ENCODE measurements around the gene AGAP2. TPM values are rescaled to one million over a fixed set of nuclear protein-coding genes. Genes with fewer than 3 reads are reported as not detected.

Gene AGAP2
- total RNA-seq, 2 experiments from 2014 or later, result 21.0 to 21.2 TPM

- DNase-seq, result peak in 1 of 14 experiments; percentile 22
- no peak overlapping the region for H3K27ac ChIP-seq (ENCODE audit: low read depth in 1 of 2, low read length in 2 of 2)
- POLR2A ChIA-PET, result interaction anchor here (1.4 to 2.8 kb wide), 3 partner anchors 10 to 21 kb away, joined by 4 to 14 read pairs (median 11); partner anchors contain the start of genes TSFM and TSPAN31
- CTCF ChIA-PET, result interaction anchor here (0.5 to 2.8 kb wide), 3 partner anchors 9 to 108 kb away, joined by 4 to 18 read pairs (median 5); partner anchors contain the start of gene TSFM
- peaks cover 32% of the 10 kb centered on the region for H3K4me1 ChIP-seq (ENCODE audit: insufficient read depth, low read length)
- H3K9me3 ChIP-seq (ENCODE audit: control insufficient read depth in 1 of 2, insufficient read depth in 1 of 2, low read length in 2 of 2), result peaks cover 0 to 10% of the 10 kb centered on the region in 2 experiments
- peaks cover 38% of the 10 kb centered on the region for H3K4me1 Mint-ChIP-seq (ENCODE audit: low read depth)
- intact Hi-C loops (cut with DNase I, micrococcal nuclease), result loop anchor here in 1 of 2 experiments (1.0 kb wide), 1 partner anchor 10 kb away; no protein-coding TSS in a partner anchor
- no peak overlapping the region for H3K27ac Mint-ChIP-seq
- H3K36me3 ChIP-seq (ENCODE audit: insufficient read depth, low read length), result peaks cover 9% of the 10 kb centered on the region
- peaks cover 27 to 31% of the 10 kb centered on the region in 2 experiments for H3K27me3 ChIP-seq (ENCODE audit: control insufficient read depth in 1 of 2, insufficient read depth in 2 of 2, low read length in 2 of 2)
- TF ChIP-seq, protein P1, sequence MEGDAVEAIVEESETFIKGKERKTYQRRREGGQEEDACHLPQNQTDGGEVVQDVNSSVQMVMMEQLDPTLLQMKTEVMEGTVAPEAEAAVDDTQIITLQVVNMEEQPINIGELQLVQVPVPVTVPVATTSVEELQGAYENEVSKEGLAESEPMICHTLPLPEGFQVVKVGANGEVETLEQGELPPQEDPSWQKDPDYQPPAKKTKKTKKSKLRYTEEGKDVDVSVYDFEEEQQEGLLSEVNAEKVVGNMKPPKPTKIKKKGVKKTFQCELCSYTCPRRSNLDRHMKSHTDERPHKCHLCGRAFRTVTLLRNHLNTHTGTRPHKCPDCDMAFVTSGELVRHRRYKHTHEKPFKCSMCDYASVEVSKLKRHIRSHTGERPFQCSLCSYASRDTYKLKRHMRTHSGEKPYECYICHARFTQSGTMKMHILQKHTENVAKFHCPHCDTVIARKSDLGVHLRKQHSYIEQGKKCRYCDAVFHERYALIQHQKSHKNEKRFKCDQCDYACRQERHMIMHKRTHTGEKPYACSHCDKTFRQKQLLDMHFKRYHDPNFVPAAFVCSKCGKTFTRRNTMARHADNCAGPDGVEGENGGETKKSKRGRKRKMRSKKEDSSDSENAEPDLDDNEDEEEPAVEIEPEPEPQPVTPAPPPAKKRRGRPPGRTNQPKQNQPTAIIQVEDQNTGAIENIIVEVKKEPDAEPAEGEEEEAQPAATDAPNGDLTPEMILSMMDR (IDR thresholded peaks at IDR 0.05), result no peak
- H3K27me3 Mint-ChIP-seq, result peaks cover 35% of the 10 kb centered on the region
- peak; percentile 18 for ATAC-seq (ENCODE audit: poor library complexity)
- H3K4me3 ChIP-seq (ENCODE audit: low read length), result peak overlapping the region; percentile 60
- peak overlapping the region; percentile 86 for H3K4me3 Mint-ChIP-seq
- H3K9me3 Mint-ChIP-seq, result no peaks in the 10 kb centered on the region
- peaks cover 17% of the 10 kb centered on the region for H3K36me3 Mint-ChIP-seq (ENCODE audit: low read depth)
Measured at GRCh38 chr12:57765698-57766463, 27.3 kb upstream of the AGAP2 start.

- Mint-ChIP-seq H3K9me3 (no peaks in the 10 kb centered on the region), H3K4me1 (ENCODE audit: low read depth) (peaks cover 38% of the 10 kb centered on the region), H3K4me3 (peak overlapping the region; percentile 86), H3K36me3 (ENCODE audit: low read depth) (peaks cover 17% of the 10 kb centered on the region), H3K27ac (no peak overlapping the region), H3K27me3 (peaks cover 35% of the 10 kb centered on the region)
- Histone ChIP-seq H3K27ac (ENCODE audit: low read depth in 1 of 2, low read length in 2 of 2) (no peak overlapping the region), H3K4me3 (ENCODE audit: low read length) (peak overlapping the region; percentile 60), H3K4me1 (ENCODE audit: insufficient read depth, low read length) (peaks cover 30% of the 10 kb centered on the region), H3K36me3 (ENCODE audit: insufficient read depth, low read length) (peaks cover 6% of the 10 kb centered on the region), H3K27me3 (ENCODE audit: control insufficient read depth in 1 of 2, insufficient read depth in 2 of 2, low read length in 2 of 2) (peaks cover 27 to 31% of the 10 kb centered on the region in 2 experiments), H3K9me3 (ENCODE audit: control insufficient read depth in 1 of 2, insufficient read depth in 1 of 2, low read length in 2 of 2) (peaks cover 0 to 10% of the 10 kb centered on the region in 2 experiments)
- ChIA-PET CTCF (interaction anchor here (0.5 to 2.8 kb wide), 3 partner anchors 9 to 108 kb away, joined by 4 to 18 read pairs (median 5); partner anchors contain the start of gene TSFM), POLR2A (interaction anchor here (0.9 to 2.8 kb wide), 6 partner anchors 13 to 20 kb away, joined by 3 to 11 read pairs (median 4); partner anchors contain the start of genes CDK4, TSFM and TSPAN31)
- DNase-seq (peak in 12 of 14 experiments; percentile 38 to 74 (median 54)), ATAC-seq (ENCODE audit: poor library complexity) (peak; percentile 71)
- intact Hi-C loops (cut with DNase I, micrococcal nuclease), result loop anchor here in 1 of 2 experiments (1.0 kb wide), 1 partner anchor 9 kb away; no protein-coding TSS in a partner anchor
- TF ChIP-seq, protein P1 (IDR thresholded peaks at IDR 0.05), result peak; percentile 59
Measured at GRCh38 chr12:57765003-57765697, 26.6 kb upstream of the AGAP2 start.

- no peak overlapping the region for H3K27ac Mint-ChIP-seq
- Histone ChIP-seq H3K27ac (ENCODE audit: low read depth in 1 of 2, low read length in 2 of 2) (no peak overlapping the region), H3K27me3 (ENCODE audit: control insufficient read depth in 1 of 2, insufficient read depth in 2 of 2, low read length in 2 of 2) (peaks cover 27 to 31% of the 10 kb centered on the region in 2 experiments), H3K4me1 (ENCODE audit: insufficient read depth, low read length) (peaks cover 30% of the 10 kb centered on the region), H3K9me3 (ENCODE audit: control insufficient read depth in 1 of 2, insufficient read depth in 1 of 2, low read length in 2 of 2) (peaks cover 0 to 10% of the 10 kb centered on the region in 2 experiments), H3K4me3 (ENCODE audit: low read length) (peak overlapping the region; percentile 60), H3K36me3 (ENCODE audit: insufficient read depth, low read length) (peaks cover 5% of the 10 kb centered on the region)
- peak; percentile 14 for ATAC-seq (ENCODE audit: poor library complexity)
- peaks cover 35% of the 10 kb centered on the region for H3K27me3 Mint-ChIP-seq
- ChIA-PET CTCF (interaction anchor here (1.3 to 2.8 kb wide), 2 partner anchors 8 to 18 kb away, joined by 5 to 18 read pairs; partner anchors contain the start of gene TSFM), POLR2A (interaction anchor here (0.9 to 1.2 kb wide), 4 partner anchors 13 to 20 kb away, joined by 3 to 6 read pairs (median 3); partner anchors contain the start of genes CDK4, TSFM and TSPAN31)
- peaks cover 18% of the 10 kb centered on the region for H3K36me3 Mint-ChIP-seq (ENCODE audit: low read depth)
- H3K9me3 Mint-ChIP-seq, result no peaks in the 10 kb centered on the region
- no peak for DNase-seq
- H3K4me1 Mint-ChIP-seq (ENCODE audit: low read depth), result peaks cover 41% of the 10 kb centered on the region
- H3K4me3 Mint-ChIP-seq, result peak overlapping the region; percentile 86
- TF ChIP-seq, protein P1 (IDR thresholded peaks at IDR 0.05), result no peak
- intact Hi-C loops (cut with DNase I, micrococcal nuclease), result loop anchor here in 1 of 2 experiments (1.0 kb wide), 1 partner anchor 8 kb away; no protein-coding TSS in a partner anchor
Measured at GRCh38 chr12:57764662-57765002, 26.1 kb upstream of the AGAP2 start.

All from CD4-positive, alpha-beta T cell (primary cell).